HT1080 (cell line): ENCODE data around the gene BABAM1. TPM values are rescaled to one million over a fixed set of nuclear protein-coding genes. Genes with fewer than 3 reads are reported as not detected.

Source experiments
- DNase-seq: peaks from one replicate; pipeline ENCODE4 v3.0.0-alpha.2; 2015; ENCODE audit warnings: low read depth
- total RNA-seq: library from RNA; depleted of rRNA; stranded (reverse); fragments of >200 nt; shearing (Covaris generic); gene quantifications from 2 replicates; pipeline ENCODE4 v1.2.3, GENCODE V29; 2014; rRNA removed

BABAM1 gene
- total RNA-seq, 1 experiment from 2014 or later, result 260 TPM

- DNase-seq, result no peak
These were observed 54.6 kb downstream of the BABAM1 start for GRCh38 chr19:17321655-17322489.

DNA sequence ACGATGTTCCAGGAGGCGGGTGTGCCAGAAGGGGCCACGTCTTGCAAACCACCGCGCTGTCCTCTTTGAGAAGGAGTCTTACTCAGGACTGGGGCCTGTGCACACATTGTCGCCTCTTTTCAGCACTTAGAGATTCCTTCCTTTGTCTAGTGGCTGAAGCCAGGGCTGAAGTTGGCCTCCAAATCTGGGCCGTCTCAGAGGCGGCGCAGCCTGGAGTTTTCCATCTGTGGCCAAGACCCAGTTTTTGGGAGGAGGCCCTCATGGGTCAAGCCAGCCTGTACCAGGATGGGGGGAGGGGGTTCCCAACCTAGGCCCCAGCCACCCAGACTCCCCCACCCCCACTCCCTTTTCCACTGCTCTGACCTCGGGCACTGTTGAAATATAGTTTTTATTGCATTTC, 55.6 kb downstream of the BABAM1 start:
- no peak for DNase-seq

GRCh38 chr19:17323300-17323963, 56.2 kb downstream of the BABAM1 start:
- no peak for DNase-seq

DNA sequence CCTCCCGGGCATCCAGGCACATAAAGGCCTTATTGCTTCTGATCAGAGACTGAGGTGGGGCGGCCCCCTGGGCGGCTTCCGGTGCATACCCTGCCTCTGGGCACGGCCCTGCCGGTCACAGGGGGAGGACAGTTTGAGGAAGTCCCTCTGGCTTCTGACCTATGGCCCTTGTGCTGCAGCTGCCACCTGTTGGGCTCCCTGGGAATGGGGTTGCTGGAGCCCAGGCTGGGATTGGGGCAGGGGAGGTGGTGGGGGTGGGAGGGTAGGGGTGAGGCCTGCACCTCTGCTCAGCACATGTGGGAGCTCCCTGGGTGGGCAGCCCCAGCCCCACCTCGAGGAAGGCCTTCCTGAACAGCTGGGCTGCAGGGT, 56.7 kb downstream of the BABAM1 start:
- no peak for DNase-seq

DNA sequence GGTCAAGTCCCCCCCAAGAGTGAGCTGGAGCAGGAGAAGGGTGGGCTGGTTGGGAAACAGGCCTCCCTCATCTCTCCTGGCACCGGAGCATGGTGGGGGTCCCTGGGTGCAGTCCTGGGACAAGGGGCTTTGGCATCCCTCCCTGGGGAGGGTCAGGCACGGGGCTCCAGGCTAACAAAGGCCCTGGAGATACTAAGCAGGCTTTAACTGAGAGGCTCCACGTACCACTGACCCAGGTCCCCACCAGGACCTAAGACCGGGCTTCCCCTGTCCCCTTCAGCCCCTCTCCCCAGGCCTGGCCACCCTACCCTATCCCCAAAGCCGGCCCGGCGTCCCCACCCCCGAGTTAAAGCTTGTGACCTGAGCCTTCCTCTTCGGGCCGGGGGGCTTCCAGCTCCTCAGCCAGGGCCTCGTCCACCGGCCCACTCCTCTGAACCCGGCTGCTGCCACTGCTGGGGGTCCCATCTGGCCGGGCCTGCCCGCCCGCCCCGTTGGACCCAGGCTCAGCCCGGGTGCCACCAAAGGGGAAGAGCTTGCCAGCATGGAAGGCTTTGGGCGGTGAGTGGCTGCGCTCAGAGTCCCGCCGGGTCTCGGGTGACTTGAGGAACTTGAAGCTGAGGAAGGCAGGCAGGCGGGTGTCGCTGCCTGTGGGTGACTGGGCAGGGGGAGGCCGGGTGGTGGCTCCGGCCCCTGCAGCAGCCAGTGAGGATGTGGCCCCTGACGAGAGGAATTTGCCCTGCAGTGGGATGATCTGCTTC, 57.3 kb downstream of the BABAM1 start:
- no peak for DNase-seq

DNA sequence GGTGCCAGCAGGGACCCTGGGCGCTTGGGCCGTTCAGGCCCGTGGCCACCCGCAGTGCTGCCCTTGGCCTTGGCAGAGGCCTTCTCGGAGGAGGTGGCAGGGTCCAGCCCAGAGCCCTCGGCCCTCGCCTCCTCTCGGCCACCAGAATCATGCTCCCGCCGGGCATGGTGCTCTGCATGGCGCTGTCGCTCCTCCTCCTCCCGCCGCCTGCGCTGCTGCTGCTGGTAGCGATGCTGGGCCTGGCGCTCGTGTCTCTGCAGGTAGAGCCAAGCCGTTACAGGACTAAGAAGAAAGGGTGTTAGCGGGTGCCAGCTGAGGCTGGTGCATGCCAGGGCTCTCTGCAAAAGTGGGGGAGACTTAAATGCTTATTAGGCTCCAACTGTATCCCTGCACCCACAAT, 57.9 kb downstream of the BABAM1 start:
- DNase-seq, result no peak

GRCh38 chr19:17325881-17326594, 58.8 kb downstream of the BABAM1 start:
- DNase-seq, result no peak

DNA sequence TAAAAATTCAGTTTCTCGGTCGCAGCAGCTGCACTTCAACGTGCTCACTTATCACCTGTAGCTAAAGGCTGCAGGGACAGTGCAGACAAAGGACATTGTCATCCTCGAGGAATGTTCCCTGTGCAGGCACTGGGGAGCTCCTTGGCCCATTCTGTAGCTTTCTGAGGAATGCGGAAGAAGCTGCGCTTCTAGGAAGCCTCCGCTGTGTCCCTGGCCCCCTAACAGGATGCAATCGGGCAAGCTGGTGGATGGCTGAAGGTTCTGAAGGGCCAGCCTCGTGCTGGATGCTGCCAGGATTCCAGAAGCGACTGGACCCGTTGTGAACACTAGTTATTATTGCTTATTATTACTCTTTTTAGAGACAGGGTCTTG, 59.3 kb downstream of the BABAM1 start:
- DNase-seq, result no peak

GRCh38 chr19:17327068-17327653, 59.9 kb downstream of the BABAM1 start:
- no peak for DNase-seq

DNA sequence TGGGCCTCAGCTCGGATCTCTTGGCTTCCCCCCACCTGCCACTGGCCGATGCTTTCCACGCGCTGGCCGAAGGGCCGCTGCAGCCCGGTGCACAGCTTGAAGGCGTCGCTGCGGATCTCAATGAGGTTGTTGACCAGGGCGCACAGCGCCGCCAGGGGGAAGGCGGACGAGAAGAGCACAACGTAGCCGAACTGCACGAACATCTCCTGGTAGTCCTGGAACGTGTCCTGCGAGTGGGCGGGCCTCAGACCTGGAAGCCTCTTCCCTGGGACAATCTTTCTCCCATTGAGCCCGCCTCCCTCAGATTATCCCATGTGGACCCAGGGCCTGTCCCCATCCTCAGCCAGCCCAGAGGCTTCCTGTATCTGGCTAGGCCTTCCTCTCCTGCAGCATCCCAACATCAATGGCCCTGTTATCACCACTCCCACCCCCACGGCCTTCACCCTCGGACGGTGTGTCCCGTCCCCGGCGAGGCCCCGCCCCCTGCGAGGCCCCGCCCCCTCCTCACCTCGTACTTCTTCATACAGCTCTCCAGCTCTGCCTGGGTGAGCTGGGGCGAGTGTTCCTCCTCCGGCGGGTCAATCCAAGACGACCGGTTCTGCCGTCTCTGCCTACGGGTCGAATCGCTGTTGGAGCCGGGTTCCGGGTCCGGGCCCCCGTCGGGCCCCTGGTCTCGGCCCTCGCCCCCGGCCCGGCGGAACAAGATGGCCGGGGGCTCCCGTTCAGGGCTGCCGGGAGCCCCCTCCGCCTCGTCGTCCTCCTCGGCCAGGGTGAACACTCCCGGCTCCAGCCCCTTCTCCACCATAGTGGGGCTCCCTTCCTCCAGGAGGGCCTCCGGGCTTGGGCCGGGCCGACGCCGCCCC, 60.6 kb downstream of the BABAM1 start:
- no peak for DNase-seq

Other genes starting within 250 kb of the BABAM1 start
- not detected in 2 replicates for gene CPAMD8, start 240.6 kb upstream of the BABAM1 start, total RNA-seq
- 10.1 and 11.1 TPM in 2 replicates for gene HAUS8, start 192.0 kb upstream of the BABAM1 start, total RNA-seq
- 29.3 and 30.8 TPM in 2 replicates for gene MYO9B, start 191.7 kb upstream of the BABAM1 start, total RNA-seq
- gene USE1, start 52.1 kb upstream of the BABAM1 start, total RNA-seq, result 30.5 and 36.4 TPM in 2 replicates
- 3.6 and 8.1 TPM in 2 replicates for gene OCEL1, start 41.2 kb upstream of the BABAM1 start, total RNA-seq
- gene NR2F6, start 21.5 kb upstream of the BABAM1 start, total RNA-seq, result 84.2 and 89.7 TPM in 2 replicates
- 0.07 TPM in 1 of 2 replicates, not detected in the other for gene USHBP1, start 2.7 kb upstream of the BABAM1 start, total RNA-seq
- 0.35 and 1.3 TPM in 2 replicates for gene ANKLE1, start 14.5 kb downstream of the BABAM1 start, total RNA-seq
- gene ABHD8, start 36.0 kb downstream of the BABAM1 start, total RNA-seq, result 0.23 and 0.24 TPM in 2 replicates
- 111 and 122 TPM in 2 replicates for gene MRPL34, start 38.4 kb downstream of the BABAM1 start, total RNA-seq
- 33.0 and 48.1 TPM in 2 replicates for gene DDA1, start 42.1 kb downstream of the BABAM1 start, total RNA-seq
- 2.1 and 2.3 TPM in 2 replicates for gene ANO8, start 67.4 kb downstream of the BABAM1 start, total RNA-seq
- 38.2 and 43.3 TPM in 2 replicates for gene GTPBP3, start 70.1 kb downstream of the BABAM1 start, total RNA-seq
- gene PLVAP, start 109.9 kb downstream of the BABAM1 start, total RNA-seq, result not detected in 2 replicates
- not detected in 2 replicates for gene CCDC194, start 126.8 kb downstream of the BABAM1 start, total RNA-seq
- 1.2 TPM in 1 of 2 replicates, not detected in the other for gene BST2, start 138.2 kb downstream of the BABAM1 start, total RNA-seq
- 72.1 and 78.0 TPM in 2 replicates for gene MVB12A, start 152.6 kb downstream of the BABAM1 start, total RNA-seq
- gene TMEM221, start 181.2 kb downstream of the BABAM1 start, total RNA-seq, result not detected in 2 replicates
- gene NXNL1, start 193.5 kb downstream of the BABAM1 start, total RNA-seq, result not detected in 2 replicates
- 8.9 and 9.1 TPM in 2 replicates for gene SLC27A1, start 203.1 kb downstream of the BABAM1 start, total RNA-seq
- gene PGLS, start 244.2 kb downstream of the BABAM1 start, total RNA-seq, result 61.6 and 75.0 TPM in 2 replicates